SK-N-SH (cell line): ENCODE data around the gene SNX33.
A peak's percentile ranks its signal among the peaks of the same experiment; 100 is the strongest.

Experiments used
- EP300 ChIP-seq, 2 experiments: IDR thresholded peaks; 2 replicates each; pipeline versions ENCODE4 v1.4.0 to v1.6.1; 2012; ENCODE audit warnings: borderline replicate concordance in 1 of 2, low read depth in 1 of 2, low read length in 1 of 2
- GABPA ChIP-seq: IDR thresholded peaks from 2 replicates; pipeline ENCODE4 v1.4.0; 2012; ENCODE audit warnings: low read depth, mild to moderate bottlenecking
- TEAD4 ChIP-seq: IDR thresholded peaks from 2 replicates; pipeline ENCODE4 v1.4.0; 2012; ENCODE audit warnings: mild to moderate bottlenecking, borderline replicate concordance; ENCODE audit not compliant: insufficient read depth
- TF ChIP-seq, protein P1 (sequence below): fragments of 200-600 bp; sonication (generic); IDR thresholded peaks from 2 replicates; pipeline ENCODE4 v1.6.1; 2017; ENCODE audit warnings: antibody characterized with exemption, mild to moderate bottlenecking, moderate library complexity
- TF ChIP-seq, protein P2 (sequence below): IDR thresholded peaks from 2 replicates; pipeline ENCODE4 v1.6.1; 2012; ENCODE audit warnings: mild to moderate bottlenecking, low read depth, low read length, moderate library complexity

DNA sequence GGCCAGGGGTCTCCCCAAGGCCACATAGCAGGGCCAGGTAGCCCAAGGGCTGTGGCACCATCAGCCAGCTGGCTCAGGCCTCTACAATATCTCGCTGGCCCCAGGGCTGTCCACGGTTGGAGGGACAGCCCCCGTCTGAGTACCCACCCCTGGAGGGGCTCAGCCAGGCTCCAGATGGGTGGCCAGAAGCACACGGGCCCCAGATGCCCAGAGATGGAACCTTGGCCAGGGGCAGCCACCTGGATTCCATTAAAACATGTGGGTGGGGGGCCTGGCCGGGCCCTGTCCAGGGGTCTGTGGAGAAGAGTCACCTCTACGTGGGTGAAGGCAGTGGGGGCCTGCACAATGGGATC, 56.5 kb downstream of the SNX33 start:
- TF ChIP-seq, protein P1, sequence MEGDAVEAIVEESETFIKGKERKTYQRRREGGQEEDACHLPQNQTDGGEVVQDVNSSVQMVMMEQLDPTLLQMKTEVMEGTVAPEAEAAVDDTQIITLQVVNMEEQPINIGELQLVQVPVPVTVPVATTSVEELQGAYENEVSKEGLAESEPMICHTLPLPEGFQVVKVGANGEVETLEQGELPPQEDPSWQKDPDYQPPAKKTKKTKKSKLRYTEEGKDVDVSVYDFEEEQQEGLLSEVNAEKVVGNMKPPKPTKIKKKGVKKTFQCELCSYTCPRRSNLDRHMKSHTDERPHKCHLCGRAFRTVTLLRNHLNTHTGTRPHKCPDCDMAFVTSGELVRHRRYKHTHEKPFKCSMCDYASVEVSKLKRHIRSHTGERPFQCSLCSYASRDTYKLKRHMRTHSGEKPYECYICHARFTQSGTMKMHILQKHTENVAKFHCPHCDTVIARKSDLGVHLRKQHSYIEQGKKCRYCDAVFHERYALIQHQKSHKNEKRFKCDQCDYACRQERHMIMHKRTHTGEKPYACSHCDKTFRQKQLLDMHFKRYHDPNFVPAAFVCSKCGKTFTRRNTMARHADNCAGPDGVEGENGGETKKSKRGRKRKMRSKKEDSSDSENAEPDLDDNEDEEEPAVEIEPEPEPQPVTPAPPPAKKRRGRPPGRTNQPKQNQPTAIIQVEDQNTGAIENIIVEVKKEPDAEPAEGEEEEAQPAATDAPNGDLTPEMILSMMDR = no peak
- TF ChIP-seq EP300 (IDR thresholded peaks at IDR 0.05; ENCODE audit: borderline replicate concordance in 1 of 2, low read depth in 1 of 2, low read length in 1 of 2) = peak in 1 of 2 experiments; percentile 24; a peak in 1 of 4 replicates
- TF ChIP-seq, protein P2, sequence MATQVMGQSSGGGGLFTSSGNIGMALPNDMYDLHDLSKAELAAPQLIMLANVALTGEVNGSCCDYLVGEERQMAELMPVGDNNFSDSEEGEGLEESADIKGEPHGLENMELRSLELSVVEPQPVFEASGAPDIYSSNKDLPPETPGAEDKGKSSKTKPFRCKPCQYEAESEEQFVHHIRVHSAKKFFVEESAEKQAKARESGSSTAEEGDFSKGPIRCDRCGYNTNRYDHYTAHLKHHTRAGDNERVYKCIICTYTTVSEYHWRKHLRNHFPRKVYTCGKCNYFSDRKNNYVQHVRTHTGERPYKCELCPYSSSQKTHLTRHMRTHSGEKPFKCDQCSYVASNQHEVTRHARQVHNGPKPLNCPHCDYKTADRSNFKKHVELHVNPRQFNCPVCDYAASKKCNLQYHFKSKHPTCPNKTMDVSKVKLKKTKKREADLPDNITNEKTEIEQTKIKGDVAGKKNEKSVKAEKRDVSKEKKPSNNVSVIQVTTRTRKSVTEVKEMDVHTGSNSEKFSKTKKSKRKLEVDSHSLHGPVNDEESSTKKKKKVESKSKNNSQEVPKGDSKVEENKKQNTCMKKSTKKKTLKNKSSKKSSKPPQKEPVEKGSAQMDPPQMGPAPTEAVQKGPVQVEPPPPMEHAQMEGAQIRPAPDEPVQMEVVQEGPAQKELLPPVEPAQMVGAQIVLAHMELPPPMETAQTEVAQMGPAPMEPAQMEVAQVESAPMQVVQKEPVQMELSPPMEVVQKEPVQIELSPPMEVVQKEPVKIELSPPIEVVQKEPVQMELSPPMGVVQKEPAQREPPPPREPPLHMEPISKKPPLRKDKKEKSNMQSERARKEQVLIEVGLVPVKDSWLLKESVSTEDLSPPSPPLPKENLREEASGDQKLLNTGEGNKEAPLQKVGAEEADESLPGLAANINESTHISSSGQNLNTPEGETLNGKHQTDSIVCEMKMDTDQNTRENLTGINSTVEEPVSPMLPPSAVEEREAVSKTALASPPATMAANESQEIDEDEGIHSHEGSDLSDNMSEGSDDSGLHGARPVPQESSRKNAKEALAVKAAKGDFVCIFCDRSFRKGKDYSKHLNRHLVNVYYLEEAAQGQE = no peak
- no peak for TF ChIP-seq GABPA
- no peak for TF ChIP-seq TEAD4
